MM.1S (cell line): ENCODE results near the gene EPYC.
A peak's percentile ranks its signal among the peaks of the same experiment; 100 is the strongest.

Source experiments
- DNase-seq: peaks from one replicate; pipeline ENCODE4 v3.0.0-alpha.2; 2015
- H2AFZ ChIP-seq: fragments of 300-600 bp; sonication (generic); 2 replicates; pipeline ENCODE4 v1.6.0; 2016; ENCODE audit warnings: antibody characterized with exemption, low read length
- H3F3A ChIP-seq: fragments of 300-600 bp; sonication (generic); 2 replicates; pipeline ENCODE4 v1.6.1; 2016; ENCODE audit warnings: mild to moderate bottlenecking, antibody characterized with exemption, low read length, moderate library complexity, mixed read lengths; ENCODE audit not compliant: insufficient read depth
- H3K27ac ChIP-seq: fragments of 300-600 bp; sonication (generic); 2 replicates; pipeline ENCODE4 v1.5.1; 2016; ENCODE audit warnings: mild to moderate bottlenecking, low read length
- H3K27me3 ChIP-seq: fragments of 300-600 bp; sonication (generic); replicated peaks from 2 replicates; pipeline ENCODE4 v1.6.0; 2016; ENCODE audit warnings: low read length; ENCODE audit not compliant: insufficient read depth
- H3K36me3 ChIP-seq: fragments of 300-600 bp; sonication (generic); replicated peaks from 2 replicates; pipeline ENCODE4 v1.6.1; 2016; ENCODE audit warnings: mild to moderate bottlenecking, low read length, mixed read lengths; ENCODE audit not compliant: insufficient read depth
- H3K4me1 ChIP-seq: fragments of 300-600 bp; sonication (generic); 2 replicates; pipeline ENCODE4 v1.6.1; 2016; ENCODE audit warnings: low read length, mixed read lengths
- H3K4me2 ChIP-seq: fragments of 300-600 bp; sonication (generic); 2 replicates; pipeline ENCODE4 v1.6.0; 2016; ENCODE audit warnings: low read depth, low read length
- H3K4me3 ChIP-seq: fragments of 300-600 bp; sonication (generic); 2 replicates; pipeline ENCODE4 v1.5.1; 2016; ENCODE audit warnings: low read length, mixed read lengths
- H3K79me2 ChIP-seq: fragments of 300-600 bp; sonication (generic); 2 replicates; pipeline ENCODE4 v1.6.1; 2016; ENCODE audit warnings: mixed run types, low read length, mixed read lengths
- H3K9ac ChIP-seq: fragments of 300-600 bp; sonication (generic); 2 replicates; pipeline ENCODE4 v1.6.1; 2016; ENCODE audit warnings: low read length, mixed read lengths
- H3K9me2 ChIP-seq: fragments of 300-600 bp; sonication (generic); replicated peaks from 2 replicates; pipeline ENCODE4 v1.6.1; 2016; ENCODE audit warnings: mild to moderate bottlenecking, low read length, mixed read lengths; ENCODE audit not compliant: insufficient read depth
- H3K9me3 ChIP-seq: fragments of 300-600 bp; sonication (generic); replicated peaks from 2 replicates; pipeline ENCODE4 v1.6.1; 2016; ENCODE audit warnings: mild to moderate bottlenecking, low read length, mixed read lengths; ENCODE audit not compliant: insufficient read depth
- H4K20me1 ChIP-seq: fragments of 300-600 bp; sonication (generic); 2 replicates; pipeline ENCODE4 v1.6.1; 2016; ENCODE audit warnings: mild to moderate bottlenecking, low read length, moderate library complexity, mixed read lengths; ENCODE audit not compliant: insufficient read depth
- CTCF ChIP-seq: fragments of 300-600 bp; sonication (generic); IDR thresholded peaks from 2 replicates; pipeline ENCODE4 v1.5.1; 2016; ENCODE audit warnings: antibody characterized with exemption, low read length, mixed read lengths
- EZH2 ChIP-seq: fragments of 300-600 bp; sonication (generic); optimal IDR thresholded peaks from 2 replicates; pipeline ENCODE3; 2017; ENCODE audit warnings: low read depth, mild to moderate bottlenecking, antibody characterized with exemption, low read length, mixed read lengths
- EZH2phosphoT487 ChIP-seq: fragments of 300-600 bp; sonication (generic); IDR thresholded peaks from 2 replicates; pipeline ENCODE4 v1.6.1; 2018; ENCODE audit warnings: antibody characterized with exemption, low read length

The EPYC gene

GRCh38 chr12:91044586-91044985, 39.8 kb upstream of the EPYC start:
- Histone ChIP-seq H2AFZ (no peak overlapping the region), H3K4me2 (no peak overlapping the region), H3K4me3 (no peak overlapping the region), H3K4me1 (no peaks in the 10 kb centered on the region), H3K9me2 (no peaks in the 10 kb centered on the region), H3K9me3 (no peaks in the 10 kb centered on the region), H3K27ac (no peak overlapping the region), H3F3A (no peaks in the 10 kb centered on the region), H3K36me3 (no peaks in the 10 kb centered on the region), H3K9ac (no peak overlapping the region), H4K20me1 (no peaks in the 10 kb centered on the region), H3K27me3 (no peaks in the 10 kb centered on the region), H3K79me2 (no peaks in the 10 kb centered on the region)
- TF ChIP-seq EZH2phosphoT487: no peak
- TF ChIP-seq EZH2: no peak
- no peak for TF ChIP-seq CTCF
- DNase-seq: no peak

GRCh38 chr12:91043408-91043807, 38.6 kb upstream of the EPYC start:
- Histone ChIP-seq H3K36me3 (no peaks in the 10 kb centered on the region), H3K4me3 (no peak overlapping the region), H3K79me2 (no peaks in the 10 kb centered on the region), H3K27ac (no peak overlapping the region), H3K4me1 (no peaks in the 10 kb centered on the region), H3F3A (no peaks in the 10 kb centered on the region), H3K9me2 (no peaks in the 10 kb centered on the region), H3K9me3 (no peaks in the 10 kb centered on the region), H2AFZ (no peak overlapping the region), H4K20me1 (no peaks in the 10 kb centered on the region), H3K9ac (no peak overlapping the region), H3K27me3 (no peaks in the 10 kb centered on the region), H3K4me2 (no peak overlapping the region)
- TF ChIP-seq EZH2: no peak
- TF ChIP-seq CTCF: no peak
- TF ChIP-seq EZH2phosphoT487: no peak
- DNase-seq: peak; percentile 15

GRCh38 chr12:91040096-91040755, 35.5 kb upstream of the EPYC start:
- Histone ChIP-seq H3K4me3 (no peak overlapping the region), H3K9me3 (no peaks in the 10 kb centered on the region), H3K4me1 (no peaks in the 10 kb centered on the region), H3K9me2 (no peaks in the 10 kb centered on the region), H3K27me3 (no peaks in the 10 kb centered on the region), H3K36me3 (no peaks in the 10 kb centered on the region), H3K27ac (no peak overlapping the region), H3K4me2 (no peak overlapping the region), H2AFZ (no peak overlapping the region), H3F3A (no peaks in the 10 kb centered on the region), H4K20me1 (no peaks in the 10 kb centered on the region), H3K79me2 (no peaks in the 10 kb centered on the region), H3K9ac (no peak overlapping the region)
- DNase-seq: no peak
- TF ChIP-seq EZH2 (no peak), EZH2phosphoT487 (no peak), CTCF (no peak)
